ENCODE results near the gene TMCO4.

GRCh38 chr1:19817160-19817559 lies 17.4 kb upstream of the TMCO4 start:
- TF ChIP-seq CTCF (IDR thresholded peaks at IDR 0.05) (no peak), POLR2A (IDR thresholded peaks at IDR 0.05) (no peak)
